Tibial nerve (tissue), 4 donors: ENCODE data around the gene KHNYN.
"Not testable (repeated sequence)": the region's sequence is repeated elsewhere in the genome, so short reads cannot be mapped to it uniquely, and the experiment has no call there.

Experiments used
- CTCF ChIP-seq, 5 experiments: fragments of 200-600 bp in 3 of 5; fragments of 450-650 bp in 2 of 5; sonication (generic) in 3 of 5; IDR thresholded peaks; one replicate each; pipeline ENCODE4 v1.5.1; 2016 to 2019; ENCODE audit warnings: antibody characterized with exemption in 5 of 5, mild to moderate bottlenecking in 3 of 5, moderate library complexity in 2 of 5
- EP300 ChIP-seq, 2 donors: sonication (generic); formaldehyde crosslinking; IDR thresholded peaks; one replicate each; pipeline ENCODE4 v1.6.1; 2017; ENCODE audit warnings: antibody characterized with exemption in 2 of 2, mild to moderate bottlenecking in 1 of 2
- POLR2A ChIP-seq, 2 donors: fragments of 450-650 bp; IDR thresholded peaks; one replicate each; pipeline ENCODE4 v1.6.1; 2017; ENCODE audit warnings: antibody characterized with exemption in 2 of 2, mild to moderate bottlenecking in 2 of 2, moderate library complexity in 2 of 2

- TF ChIP-seq CTCF, POLR2A, EP300 (IDR thresholded peaks at IDR 0.05): not testable (repeated sequence)
Observed at GRCh38 chr14:24387579-24387978, 42.2 kb upstream of the KHNYN start.
